Thyroid gland (tissue), 4 donors: ENCODE measurements around the gene SALL1. TPM values are rescaled to one million over a fixed set of nuclear protein-coding genes. Genes with fewer than 3 reads are reported as not detected.
A peak's percentile ranks its signal among the peaks of the same experiment; 100 is the strongest.

Experiments
- DNase-seq, 2 donors: peaks; one replicate each; pipeline ENCODE4 v3.0.0-alpha.2; 2019
- H3K27ac ChIP-seq, 3 donors: fragments of 200-600 bp; sonication (generic); 1 replicate in 2 of 3; 2 replicates in 1 of 3; pipeline ENCODE4 v1.5.1; 2016 to 2019; ENCODE audit warnings: mild to moderate bottlenecking in 1 of 3, moderate library complexity in 1 of 3
- H3K27me3 ChIP-seq: fragments of 200-600 bp; sonication (generic); one replicate; pipeline ENCODE4 v1.5.1; 2019
- H3K36me3 ChIP-seq, 2 donors: fragments of 200-600 bp; sonication (generic); one replicate each; pipeline ENCODE4 v1.5.1; 2016 to 2019
- H3K4me1 ChIP-seq, 2 donors: fragments of 200-600 bp; sonication (generic); one replicate each; pipeline ENCODE4 v1.5.1; 2017 to 2019
- H3K4me3 ChIP-seq, 3 donors: fragments of 200-600 bp; sonication (generic); replicated peaks in 1 of 3; 1 replicate in 2 of 3; 2 replicates in 1 of 3; pipeline ENCODE4 v1.5.1; 2016; ENCODE audit warnings: mild to moderate bottlenecking in 1 of 3
- H3K9me3 ChIP-seq: fragments of 200-600 bp; sonication (generic); one replicate; pipeline ENCODE4 v1.5.1; 2017
- POLR2A ChIP-seq, 2 donors: fragments of 450-650 bp; IDR thresholded peaks; one replicate each; pipeline ENCODE4 v1.6.1; 2017; ENCODE audit warnings: antibody characterized with exemption in 2 of 2, mild to moderate bottlenecking in 2 of 2, moderate library complexity in 1 of 2
- WGBS, 2 donors: methylation state at CpG; one replicate each; pipeline ENCODE4 v1.1.5; 2017; 5-methylcytosine and 5-hydroxymethylcytosine counted together
- intact Hi-C: fragments of 100-400 bp; cut with DNase I; formaldehyde crosslinking; loops from one replicate; pipeline ENCODE4 v1.15.1; 2023
- total RNA-seq, 4 donors: library from RNA; depleted of rRNA; stranded (reverse); fragments of >200 nt; gene quantifications; one replicate each; pipeline ENCODE4 v1.2.3, GENCODE V29; 2016
- TF ChIP-seq, protein P1 (sequence below), 6 experiments: fragments of 200-600 bp in 3 of 6; fragments of 450-650 bp in 3 of 6; sonication (generic) in 3 of 6; IDR thresholded peaks; one replicate each; pipeline ENCODE4 v1.5.1; 2016 to 2019; ENCODE audit warnings: antibody characterized with exemption in 6 of 6, mild to moderate bottlenecking in 2 of 6, inconsistent platforms in 1 of 6, moderate library complexity in 1 of 6

Gene SALL1
- total RNA-seq, 4 donors from 2014 or later: 23.0 to 57.0 (median 44.0) TPM

GRCh38 chr16:51157698-51158097 lies 6.6 kb upstream of the SALL1 start:
- no peaks in the 10 kb centered on the region for H3K36me3 ChIP-seq
- no peak overlapping the region for H3K4me3 ChIP-seq
- no peaks in the 10 kb centered on the region for H3K27me3 ChIP-seq
- peaks cover 29 to 30% of the 10 kb centered on the region in 2 donors for H3K4me1 ChIP-seq
- 31 to 32% methylated on average over 2 of the region's 2 CpGs for WGBS, 2 donors
- H3K27ac ChIP-seq: peak overlapping the region; percentile 99
- TF ChIP-seq, protein P1, sequence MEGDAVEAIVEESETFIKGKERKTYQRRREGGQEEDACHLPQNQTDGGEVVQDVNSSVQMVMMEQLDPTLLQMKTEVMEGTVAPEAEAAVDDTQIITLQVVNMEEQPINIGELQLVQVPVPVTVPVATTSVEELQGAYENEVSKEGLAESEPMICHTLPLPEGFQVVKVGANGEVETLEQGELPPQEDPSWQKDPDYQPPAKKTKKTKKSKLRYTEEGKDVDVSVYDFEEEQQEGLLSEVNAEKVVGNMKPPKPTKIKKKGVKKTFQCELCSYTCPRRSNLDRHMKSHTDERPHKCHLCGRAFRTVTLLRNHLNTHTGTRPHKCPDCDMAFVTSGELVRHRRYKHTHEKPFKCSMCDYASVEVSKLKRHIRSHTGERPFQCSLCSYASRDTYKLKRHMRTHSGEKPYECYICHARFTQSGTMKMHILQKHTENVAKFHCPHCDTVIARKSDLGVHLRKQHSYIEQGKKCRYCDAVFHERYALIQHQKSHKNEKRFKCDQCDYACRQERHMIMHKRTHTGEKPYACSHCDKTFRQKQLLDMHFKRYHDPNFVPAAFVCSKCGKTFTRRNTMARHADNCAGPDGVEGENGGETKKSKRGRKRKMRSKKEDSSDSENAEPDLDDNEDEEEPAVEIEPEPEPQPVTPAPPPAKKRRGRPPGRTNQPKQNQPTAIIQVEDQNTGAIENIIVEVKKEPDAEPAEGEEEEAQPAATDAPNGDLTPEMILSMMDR (IDR thresholded peaks at IDR 0.05): no peak
- TF ChIP-seq POLR2A (IDR thresholded peaks at IDR 0.05): no peak
- DNase-seq: no peak
- intact Hi-C loops: no loop called here
- no peaks in the 10 kb centered on the region for H3K9me3 ChIP-seq

DNA sequence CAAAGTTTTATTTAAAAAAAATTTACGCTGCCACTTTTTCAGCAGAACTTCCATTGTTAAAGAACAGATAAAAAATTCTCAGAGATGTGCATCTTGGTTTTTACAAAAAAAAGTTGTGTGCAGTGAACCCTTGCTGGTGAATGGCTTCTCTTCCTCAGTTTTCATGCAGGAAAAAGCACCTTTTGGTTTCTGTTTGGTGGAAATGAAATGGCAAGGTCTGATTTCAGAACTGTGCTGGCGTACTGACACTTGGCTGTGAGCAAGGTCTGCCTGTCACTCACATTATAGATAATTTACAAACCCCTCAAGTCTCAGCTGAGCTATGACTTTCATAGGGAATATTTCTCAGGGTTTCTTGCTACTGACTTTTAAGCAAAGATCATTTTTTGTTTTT lies 5.7 kb upstream of the SALL1 start:
- 26 to 35% methylated on average over 2 of the region's 2 CpGs for WGBS, 2 donors
- intact Hi-C loops: no loop called here
- no peaks in the 10 kb centered on the region for H3K27me3 ChIP-seq
- no peaks in the 10 kb centered on the region for H3K36me3 ChIP-seq
- no peak for DNase-seq
- H3K27ac ChIP-seq: peak overlapping the region; percentile 99
- peak overlapping the region in 1 of 3 donors; percentile 90 for H3K4me3 ChIP-seq
- H3K4me1 ChIP-seq: peaks cover 26 to 30% of the 10 kb centered on the region in 2 donors
- TF ChIP-seq POLR2A (IDR thresholded peaks at IDR 0.05): no peak
- TF ChIP-seq, protein P1 (IDR thresholded peaks at IDR 0.05): no peak
- H3K9me3 ChIP-seq: no peaks in the 10 kb centered on the region

- TF ChIP-seq POLR2A (IDR thresholded peaks at IDR 0.05): peak in 1 of 2 donors; percentile 22
- TF ChIP-seq, protein P1 (IDR thresholded peaks at IDR 0.05): no peak
- 2 to 3% methylated on average over 45 to 59 of the region's 59 CpGs for WGBS, 2 donors
- peak; percentile 64 to 65 for DNase-seq
- H3K27ac ChIP-seq: peak overlapping the region; percentile 99
- no peaks in the 10 kb centered on the region for H3K9me3 ChIP-seq
- H3K27me3 ChIP-seq: no peaks in the 10 kb centered on the region
- H3K4me1 ChIP-seq: peaks cover 23 to 30% of the 10 kb centered on the region in 2 donors
- intact Hi-C loops: no loop called here
- peak overlapping the region; percentile 12 to 90 (median 40) for H3K4me3 ChIP-seq
- no peaks in the 10 kb centered on the region for H3K36me3 ChIP-seq
Measured at GRCh38 chr16:51155820-51156806, 5.0 kb upstream of the SALL1 start.

- H3K27me3 ChIP-seq: no peaks in the 10 kb centered on the region
- H3K4me1 ChIP-seq: peaks cover 23 to 30% of the 10 kb centered on the region in 2 donors
- TF ChIP-seq, protein P1 (IDR thresholded peaks at IDR 0.05): no peak
- TF ChIP-seq POLR2A (IDR thresholded peaks at IDR 0.05): peak in 1 of 2 donors; percentile 58
- peak; percentile 68 to 69 for DNase-seq
- H3K27ac ChIP-seq: peak overlapping the region; percentile 99
- intact Hi-C loops: no loop called here
- no peaks in the 10 kb centered on the region for H3K9me3 ChIP-seq
- 6 to 8% methylated on average over 19 to 20 of the region's 20 CpGs for WGBS, 2 donors
- peaks cover 0 to 7% of the 10 kb centered on the region in 2 donors for H3K36me3 ChIP-seq
- peak overlapping the region; percentile 12 to 90 (median 40) for H3K4me3 ChIP-seq
Measured at GRCh38 chr16:51155199-51155607, 4.1 kb upstream of the SALL1 start.
